HEK293 (cell line): ENCODE results near the gene PPARGC1A.
A peak's percentile ranks its signal among the peaks of the same experiment; 100 is the strongest.

ENCODE experiments used
- CTCF ChIA-PET: fragments of 350-600 bp; formaldehyde crosslinking; extraction: SDS; loops from one replicate; lab custom pipeline; 2021; ENCODE audit warnings: antibody characterized with exemption; lab: Yijun Ruan, JAX
- POLR2A ChIA-PET: fragments of 300-600 bp; formaldehyde crosslinking; extraction: SDS; loops from one replicate; lab custom pipeline; 2020; ENCODE audit warnings: antibody characterized with exemption, inconsistent platforms; lab: Yijun Ruan, JAX
- H3K27ac ChIP-seq: fragments of 200-500 bp; sonication (Bioruptor generic); 2 replicates; pipeline ENCODE4 v1.5.1; 2014; ENCODE audit warnings: low read depth, low read length, control low read depth, inconsistent platforms; ENCODE audit errors: extremely low read depth
- H3K36me3 ChIP-seq, 2 experiments: fragments of 200-500 bp in 1 of 2; sonication (Bioruptor generic) in 1 of 2; 1 replicate in 1 of 2; 2 replicates in 1 of 2; pipeline ENCODE4 v1.5.1; 2014 to 2017; ENCODE audit warnings: inconsistent platforms in 2 of 2, low read length in 2 of 2; ENCODE audit not compliant: control insufficient read depth in 2 of 2, insufficient read depth in 1 of 2
- H3K4me1 ChIP-seq: fragments of 200-500 bp; sonication (Bioruptor generic); 2 replicates; pipeline ENCODE4 v1.5.1; 2014; ENCODE audit warnings: mild to moderate bottlenecking, low read length, inconsistent platforms; ENCODE audit not compliant: control insufficient read depth, insufficient read depth
- H3K4me3 ChIP-seq: 2 replicates; pipeline ENCODE4 v1.5.1; 2011; ENCODE audit warnings: low read depth, mild to moderate bottlenecking, control low read depth, low read length, moderate library complexity
- H3K9me3 ChIP-seq: fragments of 200-500 bp; sonication (Bioruptor generic); 2 replicates; pipeline ENCODE4 v1.5.1; 2014; ENCODE audit warnings: low read depth, low read length, inconsistent platforms; ENCODE audit not compliant: control insufficient read depth, insufficient read depth
- FEZF1 ChIP-seq: fragments of 450-650 bp; formaldehyde crosslinking; IDR thresholded peaks from 2 replicates; pipeline ENCODE4 v1.5.1; 2016; ENCODE audit warnings: missing biosample characterization, missing genetic modification characterization
- SALL2 ChIP-seq: fragments of 450-650 bp; formaldehyde crosslinking; IDR thresholded peaks from 2 replicates; pipeline ENCODE4 v1.5.0; 2017; ENCODE audit warnings: missing biosample characterization, mild to moderate bottlenecking, missing genetic modification characterization, borderline replicate concordance
- TCF7L2 ChIP-seq: IDR thresholded peaks from 2 replicates; pipeline ENCODE4 v1.6.1; 2011; ENCODE audit warnings: low read depth, mild to moderate bottlenecking, inconsistent platforms, low read length, moderate library complexity, borderline replicate concordance
- TRIM28 ChIP-seq: IDR thresholded peaks from 2 replicates; pipeline ENCODE4 v1.6.1; 2011; ENCODE audit warnings: low read length, control low read depth, borderline replicate concordance
- ZNF23 ChIP-seq: fragments of 450-650 bp; formaldehyde crosslinking; IDR thresholded peaks from 2 replicates; pipeline ENCODE4 v1.5.1; 2016; ENCODE audit warnings: missing biosample characterization, missing genetic modification characterization, borderline replicate concordance
- ZNF335 ChIP-seq: fragments of 450-650 bp; formaldehyde crosslinking; conservative IDR thresholded peaks from 2 replicates; pipeline ENCODE4 v1.5.1; 2016; ENCODE audit warnings: missing biosample characterization, missing genetic modification characterization
- ZNF350 ChIP-seq: fragments of 450-650 bp; formaldehyde crosslinking; IDR thresholded peaks from 2 replicates; pipeline ENCODE4 v1.5.0; 2017; ENCODE audit warnings: missing biosample characterization, mild to moderate bottlenecking, missing genetic modification characterization
- ZNF354C ChIP-seq: fragments of 450-650 bp; formaldehyde crosslinking; IDR thresholded peaks from 2 replicates; pipeline ENCODE4 v1.5.1; 2016; ENCODE audit warnings: missing biosample characterization, missing genetic modification characterization, low read depth, borderline replicate concordance
- ZNF596 ChIP-seq: fragments of 450-650 bp; IDR thresholded peaks from 2 replicates; pipeline ENCODE4 v1.5.0; 2018; ENCODE audit warnings: missing biosample characterization, mild to moderate bottlenecking, missing genetic modification characterization, moderate library complexity
- ZSCAN23 ChIP-seq: fragments of 450-650 bp; formaldehyde crosslinking; IDR thresholded peaks from 2 replicates; pipeline ENCODE4 v1.5.1; 2016; ENCODE audit warnings: missing biosample characterization, missing genetic modification characterization
- TF ChIP-seq, protein P1 (sequence below): fragments of 450-650 bp; formaldehyde crosslinking; conservative IDR thresholded peaks from 2 replicates; pipeline ENCODE4 v1.5.1; 2016; ENCODE audit warnings: low read depth, missing biosample characterization, missing genetic modification characterization
- TF ChIP-seq, protein P2 (sequence below): fragments of 450-650 bp; formaldehyde crosslinking; IDR thresholded peaks from 2 replicates; pipeline ENCODE4 v1.5.1; 2016; ENCODE audit warnings: missing biosample characterization, missing genetic modification characterization
- TF ChIP-seq, protein P3 (sequence below): fragments of 450-650 bp; formaldehyde crosslinking; IDR thresholded peaks from 2 replicates; pipeline ENCODE4 v1.5.1; 2017; ENCODE audit warnings: missing biosample characterization, missing genetic modification characterization
- TF ChIP-seq, protein P4 (sequence below): fragments of 450-650 bp; IDR thresholded peaks from 2 replicates; pipeline ENCODE4 v1.5.1; 2018; ENCODE audit warnings: missing biosample characterization, missing genetic modification characterization

PPARGC1A gene

DNA sequence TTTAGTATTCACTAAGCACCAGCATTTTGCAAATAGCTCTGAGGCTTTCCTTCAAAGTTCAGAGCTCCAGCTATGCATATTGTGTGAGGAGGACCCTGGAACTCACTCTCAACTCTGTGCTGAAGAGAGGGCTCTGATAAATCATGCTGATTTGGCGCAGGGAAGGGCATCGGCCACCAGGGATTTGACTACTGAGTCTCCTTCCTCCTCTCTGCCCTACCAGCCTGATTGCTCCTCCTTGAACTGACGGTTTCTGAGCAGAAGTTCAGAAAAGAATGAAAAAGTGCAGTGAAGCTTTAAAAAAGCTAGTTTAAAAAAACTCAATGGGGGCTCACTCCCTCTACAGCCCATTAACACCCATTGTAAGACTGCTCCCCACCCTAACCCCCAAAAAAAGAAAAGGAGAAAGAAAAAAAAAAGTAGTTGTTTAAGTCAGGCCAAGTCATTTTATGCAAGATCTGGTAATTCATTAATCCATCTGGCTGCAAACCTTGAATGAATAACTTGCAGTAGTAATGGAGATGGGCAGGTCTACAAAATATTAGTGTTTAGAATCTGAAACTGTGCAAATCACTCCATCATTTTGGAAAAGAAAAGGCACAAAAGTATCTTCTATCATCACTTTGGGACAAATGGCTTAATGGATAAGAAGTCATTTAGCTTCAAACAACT lies 13.3 kb downstream of the PPARGC1A start (continued):
- TF ChIP-seq, protein P1, sequence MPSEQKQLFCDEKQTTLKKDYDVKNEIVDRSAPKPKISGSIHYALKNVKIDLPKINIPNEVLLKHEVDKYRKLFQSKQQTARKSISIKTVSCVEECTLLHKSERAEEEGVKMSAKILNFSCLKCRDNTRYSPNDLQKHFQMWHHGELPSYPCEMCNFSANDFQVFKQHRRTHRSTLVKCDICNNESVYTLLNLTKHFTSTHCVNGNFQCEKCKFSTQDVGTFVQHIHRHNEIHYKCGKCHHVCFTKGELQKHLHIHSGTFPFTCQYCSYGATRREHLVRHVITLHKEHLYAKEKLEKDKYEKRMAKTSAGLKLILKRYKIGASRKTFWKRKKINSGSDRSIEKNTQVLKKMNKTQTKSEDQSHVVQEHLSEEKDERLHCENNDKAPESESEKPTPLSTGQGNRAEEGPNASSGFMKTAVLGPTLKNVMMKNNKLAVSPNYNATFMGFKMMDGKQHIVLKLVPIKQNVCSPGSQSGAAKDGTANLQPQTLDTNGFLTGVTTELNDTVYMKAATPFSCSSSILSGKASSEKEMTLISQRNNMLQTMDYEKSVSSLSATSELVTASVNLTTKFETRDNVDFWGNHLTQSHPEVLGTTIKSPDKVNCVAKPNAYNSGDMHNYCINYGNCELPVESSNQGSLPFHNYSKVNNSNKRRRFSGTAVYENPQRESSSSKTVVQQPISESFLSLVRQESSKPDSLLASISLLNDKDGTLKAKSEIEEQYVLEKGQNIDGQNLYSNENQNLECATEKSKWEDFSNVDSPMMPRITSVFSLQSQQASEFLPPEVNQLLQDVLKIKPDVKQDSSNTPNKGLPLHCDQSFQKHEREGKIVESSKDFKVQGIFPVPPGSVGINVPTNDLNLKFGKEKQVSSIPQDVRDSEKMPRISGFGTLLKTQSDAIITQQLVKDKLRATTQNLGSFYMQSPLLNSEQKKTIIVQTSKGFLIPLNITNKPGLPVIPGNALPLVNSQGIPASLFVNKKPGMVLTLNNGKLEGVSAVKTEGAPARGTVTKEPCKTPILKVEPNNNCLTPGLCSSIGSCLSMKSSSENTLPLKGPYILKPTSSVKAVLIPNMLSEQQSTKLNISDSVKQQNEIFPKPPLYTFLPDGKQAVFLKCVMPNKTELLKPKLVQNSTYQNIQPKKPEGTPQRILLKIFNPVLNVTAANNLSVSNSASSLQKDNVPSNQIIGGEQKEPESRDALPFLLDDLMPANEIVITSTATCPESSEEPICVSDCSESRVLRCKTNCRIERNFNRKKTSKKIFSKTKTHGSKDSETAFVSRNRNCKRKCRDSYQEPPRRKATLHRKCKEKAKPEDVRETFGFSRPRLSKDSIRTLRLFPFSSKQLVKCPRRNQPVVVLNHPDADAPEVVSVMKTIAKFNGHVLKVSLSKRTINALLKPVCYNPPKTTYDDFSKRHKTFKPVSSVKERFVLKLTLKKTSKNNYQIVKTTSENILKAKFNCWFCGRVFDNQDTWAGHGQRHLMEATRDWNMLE (tag by site-specific recombination): no peak
- TF ChIP-seq ZNF23 (tag by site-specific recombination) (no peak), ZNF350 (no peak), SALL2 (tag by site-specific recombination) (no peak), ZNF596 (tag by site-specific recombination) (no peak), ZSCAN23 (no peak), ZNF354C (tag by site-specific recombination) (no peak)
- TF ChIP-seq, protein P2, sequence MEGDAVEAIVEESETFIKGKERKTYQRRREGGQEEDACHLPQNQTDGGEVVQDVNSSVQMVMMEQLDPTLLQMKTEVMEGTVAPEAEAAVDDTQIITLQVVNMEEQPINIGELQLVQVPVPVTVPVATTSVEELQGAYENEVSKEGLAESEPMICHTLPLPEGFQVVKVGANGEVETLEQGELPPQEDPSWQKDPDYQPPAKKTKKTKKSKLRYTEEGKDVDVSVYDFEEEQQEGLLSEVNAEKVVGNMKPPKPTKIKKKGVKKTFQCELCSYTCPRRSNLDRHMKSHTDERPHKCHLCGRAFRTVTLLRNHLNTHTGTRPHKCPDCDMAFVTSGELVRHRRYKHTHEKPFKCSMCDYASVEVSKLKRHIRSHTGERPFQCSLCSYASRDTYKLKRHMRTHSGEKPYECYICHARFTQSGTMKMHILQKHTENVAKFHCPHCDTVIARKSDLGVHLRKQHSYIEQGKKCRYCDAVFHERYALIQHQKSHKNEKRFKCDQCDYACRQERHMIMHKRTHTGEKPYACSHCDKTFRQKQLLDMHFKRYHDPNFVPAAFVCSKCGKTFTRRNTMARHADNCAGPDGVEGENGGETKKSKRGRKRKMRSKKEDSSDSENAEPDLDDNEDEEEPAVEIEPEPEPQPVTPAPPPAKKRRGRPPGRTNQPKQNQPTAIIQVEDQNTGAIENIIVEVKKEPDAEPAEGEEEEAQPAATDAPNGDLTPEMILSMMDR (tag by site-specific recombination): no peak
- TF ChIP-seq, protein P3, sequence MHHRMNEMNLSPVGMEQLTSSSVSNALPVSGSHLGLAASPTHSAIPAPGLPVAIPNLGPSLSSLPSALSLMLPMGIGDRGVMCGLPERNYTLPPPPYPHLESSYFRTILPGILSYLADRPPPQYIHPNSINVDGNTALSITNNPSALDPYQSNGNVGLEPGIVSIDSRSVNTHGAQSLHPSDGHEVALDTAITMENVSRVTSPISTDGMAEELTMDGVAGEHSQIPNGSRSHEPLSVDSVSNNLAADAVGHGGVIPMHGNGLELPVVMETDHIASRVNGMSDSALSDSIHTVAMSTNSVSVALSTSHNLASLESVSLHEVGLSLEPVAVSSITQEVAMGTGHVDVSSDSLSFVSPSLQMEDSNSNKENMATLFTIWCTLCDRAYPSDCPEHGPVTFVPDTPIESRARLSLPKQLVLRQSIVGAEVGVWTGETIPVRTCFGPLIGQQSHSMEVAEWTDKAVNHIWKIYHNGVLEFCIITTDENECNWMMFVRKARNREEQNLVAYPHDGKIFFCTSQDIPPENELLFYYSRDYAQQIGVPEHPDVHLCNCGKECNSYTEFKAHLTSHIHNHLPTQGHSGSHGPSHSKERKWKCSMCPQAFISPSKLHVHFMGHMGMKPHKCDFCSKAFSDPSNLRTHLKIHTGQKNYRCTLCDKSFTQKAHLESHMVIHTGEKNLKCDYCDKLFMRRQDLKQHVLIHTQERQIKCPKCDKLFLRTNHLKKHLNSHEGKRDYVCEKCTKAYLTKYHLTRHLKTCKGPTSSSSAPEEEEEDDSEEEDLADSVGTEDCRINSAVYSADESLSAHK (tag by site-specific recombination): no peak
- TF ChIP-seq, protein P4, sequence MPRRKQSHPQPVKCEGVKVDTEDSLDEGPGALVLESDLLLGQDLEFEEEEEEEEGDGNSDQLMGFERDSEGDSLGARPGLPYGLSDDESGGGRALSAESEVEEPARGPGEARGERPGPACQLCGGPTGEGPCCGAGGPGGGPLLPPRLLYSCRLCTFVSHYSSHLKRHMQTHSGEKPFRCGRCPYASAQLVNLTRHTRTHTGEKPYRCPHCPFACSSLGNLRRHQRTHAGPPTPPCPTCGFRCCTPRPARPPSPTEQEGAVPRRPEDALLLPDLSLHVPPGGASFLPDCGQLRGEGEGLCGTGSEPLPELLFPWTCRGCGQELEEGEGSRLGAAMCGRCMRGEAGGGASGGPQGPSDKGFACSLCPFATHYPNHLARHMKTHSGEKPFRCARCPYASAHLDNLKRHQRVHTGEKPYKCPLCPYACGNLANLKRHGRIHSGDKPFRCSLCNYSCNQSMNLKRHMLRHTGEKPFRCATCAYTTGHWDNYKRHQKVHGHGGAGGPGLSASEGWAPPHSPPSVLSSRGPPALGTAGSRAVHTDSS: no peak

DNA sequence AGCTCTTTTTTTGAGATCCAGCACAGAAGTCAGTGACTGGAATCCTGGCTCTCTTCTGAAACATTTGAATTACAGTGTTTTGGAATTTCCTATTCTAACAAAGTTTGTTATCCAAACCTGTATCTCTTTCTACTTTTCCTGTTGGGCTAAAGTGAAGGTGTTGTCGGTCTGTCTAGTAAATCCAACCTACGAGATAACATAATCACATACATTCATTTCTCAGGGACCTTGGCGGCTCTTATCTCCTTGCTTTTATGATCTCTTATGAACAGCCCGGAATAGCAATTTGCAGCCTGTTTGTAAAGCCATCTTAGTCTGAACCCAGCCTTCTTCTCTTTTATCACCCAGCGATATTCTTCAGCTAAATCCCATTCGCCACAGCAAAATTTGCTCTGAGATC lies 14.5 kb downstream of the PPARGC1A start:
- TF ChIP-seq FEZF1 (tag by site-specific recombination) (peak; percentile 30; the same call in 1 of the 2 replicates), TCF7L2 (peak; percentile 51; the same call in 1 of the 2 replicates), ZNF335 (tag by site-specific recombination) (no peak), TRIM28 (0 out of 2 replicates have a peak, but pooled peaks have one; percentile 26)
- H3K4me3 ChIP-seq: no peak overlapping the region
- ChIA-PET POLR2A (interaction anchor here (0.6 kb wide), 1 partner anchor 781 kb away, joined by 3 read pairs; no protein-coding TSS in a partner anchor), CTCF (interaction anchor here (0.5 to 1.1 kb wide), 2 partner anchors 15 to 172 kb away, joined by 3 read pairs; partner anchors contain the start of gene PPARGC1A)
- peaks cover 14% of the 10 kb centered on the region for H3K4me1 ChIP-seq
- H3K27ac ChIP-seq: no peak overlapping the region
- H3K9me3 ChIP-seq: no peaks in the 10 kb centered on the region
- H3K36me3 ChIP-seq: no peaks in the 10 kb centered on the region
